Neural cell (in vitro differentiated cells): Measurements from ENCODE around the gene ACSM5.
"Not testable (repeated sequence)": the region's sequence is repeated elsewhere in the genome, so short reads cannot be mapped to it uniquely, and the experiment has no call there.

Experiments
- EZH2 ChIP-seq: fragments of 200-600, 300-800 bp; shearing (Covaris generic), sonication (generic); IDR thresholded peaks from 2 replicates; pipeline ENCODE4 v1.6.1; 2014; ENCODE audit warnings: antibody characterized with exemption, low read length, borderline replicate concordance, mild to moderate bottlenecking; ENCODE audit not compliant: insufficient read depth, poor library complexity, severe bottlenecking
- RAD21 ChIP-seq: fragments of 450-650 bp; conservative IDR thresholded peaks from 2 replicates; pipeline ENCODE4 v1.6.1; 2014; ENCODE audit warnings: antibody characterized with exemption, mild to moderate bottlenecking, moderate library complexity
- TF ChIP-seq, protein P1 (sequence below): fragments of 450-650 bp; IDR thresholded peaks from 2 replicates; pipeline ENCODE4 v1.5.1; 2014; ENCODE audit warnings: antibody characterized with exemption, mild to moderate bottlenecking, moderate library complexity; ENCODE audit not compliant: poor library complexity, severe bottlenecking

DNA sequence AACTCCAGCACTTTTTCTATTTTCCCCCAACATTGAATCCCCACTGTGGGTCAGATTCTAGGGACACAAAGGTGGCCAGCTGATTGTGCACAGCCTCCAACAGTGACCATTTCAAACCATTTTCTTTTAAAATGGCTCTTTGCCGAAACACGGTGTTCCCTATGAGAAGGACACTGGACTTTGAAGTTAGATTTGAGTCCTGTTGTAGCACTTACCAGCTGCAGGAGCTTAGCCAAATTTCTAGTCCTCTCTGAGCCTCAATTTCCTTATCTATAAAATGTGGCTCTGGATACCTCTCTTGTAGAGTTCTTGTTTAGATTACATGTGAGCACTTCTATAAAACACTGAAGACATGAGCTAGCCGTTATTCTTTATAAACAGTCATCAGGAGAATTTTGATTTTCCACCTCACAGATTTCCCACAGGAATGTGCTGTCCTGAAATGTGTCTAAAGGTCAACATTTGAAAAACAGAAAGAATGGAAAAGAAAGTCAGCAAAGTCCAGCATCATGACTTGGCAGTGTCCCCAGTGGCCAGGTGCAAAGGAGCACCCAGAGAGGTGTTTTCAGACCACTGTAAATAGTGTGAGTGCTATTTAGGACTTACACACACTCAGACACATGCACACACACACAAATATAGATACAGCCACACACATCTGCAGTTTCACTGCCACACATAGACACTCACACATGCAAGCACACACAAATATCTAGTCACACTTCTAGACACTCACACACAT lies 37.5 kb downstream of the ACSM5 start:
- TF ChIP-seq, protein P1, sequence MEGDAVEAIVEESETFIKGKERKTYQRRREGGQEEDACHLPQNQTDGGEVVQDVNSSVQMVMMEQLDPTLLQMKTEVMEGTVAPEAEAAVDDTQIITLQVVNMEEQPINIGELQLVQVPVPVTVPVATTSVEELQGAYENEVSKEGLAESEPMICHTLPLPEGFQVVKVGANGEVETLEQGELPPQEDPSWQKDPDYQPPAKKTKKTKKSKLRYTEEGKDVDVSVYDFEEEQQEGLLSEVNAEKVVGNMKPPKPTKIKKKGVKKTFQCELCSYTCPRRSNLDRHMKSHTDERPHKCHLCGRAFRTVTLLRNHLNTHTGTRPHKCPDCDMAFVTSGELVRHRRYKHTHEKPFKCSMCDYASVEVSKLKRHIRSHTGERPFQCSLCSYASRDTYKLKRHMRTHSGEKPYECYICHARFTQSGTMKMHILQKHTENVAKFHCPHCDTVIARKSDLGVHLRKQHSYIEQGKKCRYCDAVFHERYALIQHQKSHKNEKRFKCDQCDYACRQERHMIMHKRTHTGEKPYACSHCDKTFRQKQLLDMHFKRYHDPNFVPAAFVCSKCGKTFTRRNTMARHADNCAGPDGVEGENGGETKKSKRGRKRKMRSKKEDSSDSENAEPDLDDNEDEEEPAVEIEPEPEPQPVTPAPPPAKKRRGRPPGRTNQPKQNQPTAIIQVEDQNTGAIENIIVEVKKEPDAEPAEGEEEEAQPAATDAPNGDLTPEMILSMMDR = not testable (repeated sequence)
- not testable (repeated sequence) for TF ChIP-seq RAD21, EZH2
